Measurements from ENCODE around the gene IBTK. TPM values are rescaled to one million over a fixed set of nuclear protein-coding genes. Genes with fewer than 3 reads are reported as not detected.

Gene IBTK
- total RNA-seq, result 43.4 and 67.1 TPM in 2 replicates

DNA sequence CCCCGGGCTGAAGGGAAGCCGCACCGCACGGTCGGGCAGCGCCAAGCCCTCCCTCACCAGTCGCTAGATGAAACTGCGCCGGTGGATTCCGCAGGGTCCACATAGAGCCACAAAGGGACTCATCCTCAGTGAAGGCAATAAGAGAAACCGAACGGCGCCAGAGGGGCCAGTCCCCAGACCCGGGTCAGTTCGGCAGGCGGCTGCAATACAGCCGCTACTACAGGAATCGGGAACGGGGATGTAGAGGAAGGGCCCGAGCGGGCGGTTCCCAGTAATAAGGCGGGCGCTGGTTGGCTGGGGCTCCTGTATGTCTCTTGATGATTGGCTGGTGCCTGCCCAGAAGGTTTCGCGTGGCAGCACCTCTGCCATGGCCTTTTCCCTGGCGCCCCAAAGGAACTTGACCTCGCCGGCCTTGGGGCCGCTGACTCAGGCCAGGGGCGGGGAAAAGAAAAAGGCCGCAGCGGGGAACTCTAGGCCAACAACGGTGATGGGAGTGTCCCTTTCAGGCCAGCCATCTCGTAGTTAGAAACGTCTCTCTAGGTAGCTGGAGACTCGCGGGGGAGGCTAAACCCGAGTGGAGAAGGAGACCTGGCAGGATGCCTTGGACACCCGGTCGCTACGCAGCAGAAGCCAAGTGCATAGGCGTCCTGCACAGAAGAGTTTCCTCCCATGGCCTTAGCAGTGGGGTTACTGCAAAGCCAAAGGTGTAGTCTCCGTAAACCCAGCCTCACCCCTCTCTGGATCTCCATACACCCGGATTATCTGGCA, at the start of gene IBTK:
TSS of gene IBTK (minus strand) at position 240 of the 768 bp plus-strand sequence. CDS start 7,258 bp downstream, outside the sequence.

Small RNAs within 50 kb of the gene (small RNA-seq; reads per million reads assigned to genes)
- gene RNU6-130P, result not detected

Other genes starting within 250 kb of the IBTK start
- gene TPBG, start 116.1 kb upstream of the IBTK start, total RNA-seq, result 44.5 and 90.7 TPM in 2 replicates

All from subcutaneous preadipocyte (primary cell).